Retinal pigment epithelial cell (primary cell): Measurements from ENCODE around the gene VCAN.

Experiments used
- DNase-seq: peaks from one replicate; pipeline ENCODE4 v3.0.0-alpha.2; 2010; ENCODE audit warnings: low read depth
- H3K4me3 ChIP-seq: 2 replicates; pipeline ENCODE4 v1.5.1; 2011; ENCODE audit warnings: mild to moderate bottlenecking, low read length, control low read depth, moderate library complexity
- TF ChIP-seq, protein P1 (sequence below): conservative IDR thresholded peaks from 2 replicates; pipeline ENCODE4 v1.5.1; 2011; ENCODE audit warnings: low read depth, low read length, control low read depth, inconsistent platforms

Gene VCAN

DNA sequence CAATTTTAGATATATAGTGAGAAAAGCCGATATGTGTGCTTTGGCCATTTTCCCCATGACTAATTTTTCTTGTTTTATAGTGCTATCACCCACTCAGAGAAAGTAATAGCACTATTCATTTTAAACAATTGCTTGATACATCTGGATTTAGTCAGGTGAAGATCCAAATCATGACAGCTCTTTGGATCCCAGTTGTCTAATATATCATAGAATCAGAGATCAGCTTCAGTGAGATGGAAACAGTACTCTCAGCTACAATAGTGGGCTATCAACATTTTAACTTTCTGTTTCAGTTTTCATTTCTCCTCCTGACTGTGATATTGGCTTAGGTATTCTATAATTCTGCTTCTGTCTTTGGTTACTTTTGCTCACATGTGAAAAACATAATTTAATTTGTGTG is 38.7 kb downstream of the VCAN start:
- DNase-seq: no peak
- no peak overlapping the region for H3K4me3 ChIP-seq
- TF ChIP-seq, protein P1, sequence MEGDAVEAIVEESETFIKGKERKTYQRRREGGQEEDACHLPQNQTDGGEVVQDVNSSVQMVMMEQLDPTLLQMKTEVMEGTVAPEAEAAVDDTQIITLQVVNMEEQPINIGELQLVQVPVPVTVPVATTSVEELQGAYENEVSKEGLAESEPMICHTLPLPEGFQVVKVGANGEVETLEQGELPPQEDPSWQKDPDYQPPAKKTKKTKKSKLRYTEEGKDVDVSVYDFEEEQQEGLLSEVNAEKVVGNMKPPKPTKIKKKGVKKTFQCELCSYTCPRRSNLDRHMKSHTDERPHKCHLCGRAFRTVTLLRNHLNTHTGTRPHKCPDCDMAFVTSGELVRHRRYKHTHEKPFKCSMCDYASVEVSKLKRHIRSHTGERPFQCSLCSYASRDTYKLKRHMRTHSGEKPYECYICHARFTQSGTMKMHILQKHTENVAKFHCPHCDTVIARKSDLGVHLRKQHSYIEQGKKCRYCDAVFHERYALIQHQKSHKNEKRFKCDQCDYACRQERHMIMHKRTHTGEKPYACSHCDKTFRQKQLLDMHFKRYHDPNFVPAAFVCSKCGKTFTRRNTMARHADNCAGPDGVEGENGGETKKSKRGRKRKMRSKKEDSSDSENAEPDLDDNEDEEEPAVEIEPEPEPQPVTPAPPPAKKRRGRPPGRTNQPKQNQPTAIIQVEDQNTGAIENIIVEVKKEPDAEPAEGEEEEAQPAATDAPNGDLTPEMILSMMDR: no peak

DNA sequence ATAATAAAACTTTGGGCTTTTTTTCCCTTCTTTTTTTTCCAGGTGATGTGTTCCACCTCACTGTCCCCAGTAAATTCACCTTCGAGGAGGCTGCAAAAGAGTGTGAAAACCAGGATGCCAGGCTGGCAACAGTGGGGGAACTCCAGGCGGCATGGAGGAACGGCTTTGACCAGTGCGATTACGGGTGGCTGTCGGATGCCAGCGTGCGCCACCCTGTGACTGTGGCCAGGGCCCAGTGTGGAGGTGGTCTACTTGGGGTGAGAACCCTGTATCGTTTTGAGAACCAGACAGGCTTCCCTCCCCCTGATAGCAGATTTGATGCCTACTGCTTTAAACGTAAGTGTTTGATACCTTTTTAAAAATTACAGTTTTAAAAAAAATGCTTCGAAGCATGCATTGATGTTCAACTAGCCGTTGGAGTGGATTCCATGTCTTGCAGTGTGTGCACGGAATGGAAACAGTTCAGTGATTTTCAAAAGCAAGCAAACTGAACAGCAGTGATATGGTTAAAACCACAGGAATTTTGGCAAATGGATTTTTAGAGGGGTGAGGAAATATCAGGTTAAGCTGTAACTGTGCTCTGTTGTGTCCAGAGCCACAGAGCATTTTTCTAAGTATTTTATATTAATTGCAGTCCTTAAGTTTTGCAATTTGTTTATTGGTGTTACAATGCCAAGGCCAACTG is 40.7 kb downstream of the VCAN start:
- TF ChIP-seq, protein P1: no peak
- no peak overlapping the region for H3K4me3 ChIP-seq
- no peak for DNase-seq

DNA sequence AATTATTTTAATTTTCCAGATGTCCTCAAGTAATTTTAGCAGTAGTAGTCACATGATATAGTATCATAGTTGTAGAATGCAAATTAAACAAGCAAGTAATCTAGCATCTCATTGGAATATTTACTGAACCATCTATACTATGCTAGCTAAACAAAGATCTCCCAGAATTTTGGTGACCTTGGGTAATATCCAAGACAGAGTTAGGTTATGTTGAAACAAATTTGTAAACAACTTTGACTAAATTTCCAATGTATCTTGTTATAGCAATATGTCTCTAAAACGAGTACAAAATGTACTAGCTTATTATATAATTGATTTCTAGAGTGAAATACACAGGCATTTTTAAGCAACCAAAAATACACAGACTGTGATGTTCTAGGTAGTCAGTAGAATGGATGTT is 41.5 kb downstream of the VCAN start:
- DNase-seq: no peak
- no peak overlapping the region for H3K4me3 ChIP-seq
- TF ChIP-seq, protein P1: no peak

DNA sequence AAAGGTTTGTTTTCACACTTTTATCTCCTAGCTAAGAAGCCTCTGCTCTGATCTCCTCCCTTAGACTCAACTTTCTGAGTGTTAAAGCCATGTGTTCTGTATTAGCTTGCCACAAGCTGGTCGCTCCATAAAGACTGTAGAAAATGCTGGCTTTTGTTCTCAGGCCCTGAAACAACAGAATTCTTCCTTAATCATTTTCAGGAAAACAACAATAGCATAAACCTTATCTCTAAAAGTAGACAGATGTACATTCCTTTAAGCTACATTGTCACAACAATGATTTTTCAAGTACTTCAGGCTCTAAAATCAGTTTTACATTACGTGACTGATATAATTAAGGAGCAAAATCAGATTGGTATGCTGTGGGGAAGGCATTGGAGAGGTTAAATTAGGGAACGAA is 41.9 kb downstream of the VCAN start:
- DNase-seq: peak; percentile 41
- TF ChIP-seq, protein P1: no peak
- no peak overlapping the region for H3K4me3 ChIP-seq

DNA sequence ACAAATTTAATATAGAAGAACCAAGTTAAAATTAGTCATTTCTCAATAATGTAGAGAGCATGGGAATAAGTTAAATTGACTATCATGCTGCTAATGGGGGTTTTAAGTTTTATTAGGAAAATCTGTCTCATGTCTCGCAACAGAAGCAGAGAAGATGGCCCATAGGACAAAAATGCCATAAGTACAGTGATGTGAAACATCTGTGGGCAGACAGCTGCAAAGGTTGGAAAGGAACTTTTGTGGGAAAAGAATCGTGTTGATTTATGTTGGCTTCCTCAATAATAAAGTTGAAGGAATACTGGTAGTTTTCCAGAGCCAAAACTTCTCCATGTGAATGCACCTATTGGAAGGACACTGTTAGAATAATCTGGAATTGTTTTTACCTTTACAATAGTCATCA is 44.8 kb downstream of the VCAN start:
- TF ChIP-seq, protein P1: no peak
- no peak overlapping the region for H3K4me3 ChIP-seq
- no peak for DNase-seq

DNA sequence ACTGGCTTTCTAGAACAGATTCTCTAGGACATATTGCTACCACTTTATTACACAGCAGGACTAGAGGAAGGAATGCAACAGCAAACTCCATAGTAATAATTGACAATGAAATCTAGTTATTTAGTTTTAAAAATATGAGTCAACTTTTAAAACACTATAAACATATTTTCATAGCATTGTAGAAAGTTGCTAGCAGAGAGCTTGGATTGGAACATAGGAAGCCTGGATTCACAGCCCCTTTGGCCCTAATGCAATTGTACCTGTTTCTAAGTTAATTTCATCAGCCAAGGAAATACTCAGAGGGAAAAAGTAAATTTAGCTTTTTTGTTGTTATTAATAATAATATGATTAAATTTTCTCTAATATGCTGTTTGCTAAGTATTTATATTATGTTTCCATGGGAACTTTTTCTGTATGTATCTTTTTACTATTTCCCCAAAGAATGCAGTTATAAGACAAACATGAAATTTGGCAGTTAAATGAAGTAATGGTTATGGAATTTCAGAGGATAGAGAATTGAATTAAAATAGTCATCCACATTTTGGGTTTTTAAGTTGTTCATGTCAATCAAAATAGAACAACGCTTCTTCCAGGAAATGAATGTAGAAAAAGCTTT is 45.6 kb downstream of the VCAN start:
- H3K4me3 ChIP-seq: no peak overlapping the region
- no peak for DNase-seq
- TF ChIP-seq, protein P1: peak; percentile 9

DNA sequence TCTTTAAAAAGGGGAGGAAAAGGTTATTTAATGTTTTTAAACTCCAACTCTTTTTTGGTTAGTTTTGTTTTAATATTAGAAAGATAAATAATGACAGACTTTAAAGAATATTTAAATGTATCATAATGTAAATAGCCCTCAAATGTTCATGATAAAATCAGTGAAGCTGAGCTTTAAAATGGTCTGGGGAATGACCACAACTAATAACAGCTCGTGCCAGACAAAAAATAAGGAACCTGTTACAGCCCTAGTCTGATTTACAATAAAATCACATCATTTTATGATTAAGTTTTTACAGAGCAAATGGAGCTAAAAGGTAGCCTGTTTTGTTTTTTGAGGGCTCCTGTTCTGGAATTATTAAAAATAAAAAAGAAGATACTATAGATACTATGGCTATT is 46.1 kb downstream of the VCAN start:
- no peak overlapping the region for H3K4me3 ChIP-seq
- no peak for DNase-seq
- TF ChIP-seq, protein P1: no peak
